B cell (primary cell): ENCODE results near the gene SH2B2.

Source experiments
- CTCF ChIP-seq: fragments of 200-600 bp; IDR thresholded peaks from one replicate; pipeline ENCODE4 v1.8.0; 2022; ENCODE audit warnings: antibody characterized with exemption, mild to moderate bottlenecking
- EZH2 ChIP-seq: IDR thresholded peaks from 2 replicates; pipeline ENCODE4 v1.6.1; 2012; ENCODE audit warnings: borderline replicate concordance, low read depth, mild to moderate bottlenecking, moderate library complexity, low read length; ENCODE audit not compliant: insufficient read depth, poor library complexity, severe bottlenecking

- TF ChIP-seq CTCF, result no peak
- TF ChIP-seq EZH2, result no peak
Measured at GRCh38 chr7:102303669-102304422, 17.2 kb downstream of the SH2B2 start.
